Caco-2 (cell line): ENCODE data around the gene TMEM37. TPM values are rescaled to one million over a fixed set of nuclear protein-coding genes. Genes with fewer than 3 reads are reported as not detected.

Experiments used
- BruUV-seq: library from RNA; stranded (reverse); fragments of 400-500 nt; replicated peaks from 2 replicates; lab custom pipeline; 2021; lab: Mats Ljungman, UMichigan
- CTCF ChIA-PET: fragments of 300-600 bp; sonication (Branson Sonifier 250); formaldehyde crosslinking; loops from one replicate; lab custom pipeline; 2022; ENCODE audit warnings: antibody characterized with exemption; lab: Charles Lee
- POLR2A ChIA-PET: fragments of 300-600 bp; sonication (Branson Sonifier 250); formaldehyde crosslinking; loops from one replicate; lab custom pipeline; 2022; ENCODE audit warnings: antibody characterized with exemption; lab: Charles Lee
- DNase-seq, 2 experiments: peaks; one replicate each; pipeline versions ENCODE4 v3.0.0 to v3.0.0-alpha.2; 2020 to 2022
- H3K27me3 ChIP-seq: replicated peaks from 2 replicates; pipeline ENCODE4 v1.6.0; 2011; ENCODE audit warnings: low read length; ENCODE audit not compliant: control insufficient read depth, insufficient read depth
- H3K36me3 ChIP-seq: 2 replicates; pipeline ENCODE4 v1.5.1; 2011; ENCODE audit warnings: low read length; ENCODE audit not compliant: control insufficient read depth, insufficient read depth
- H3K4me1 ChIP-seq: fragments of 250-450 bp; sonication (Bioruptor Pico); 2 replicates; pipeline ENCODE4 v1.5.1; 2020; ENCODE audit warnings: mild to moderate bottlenecking
- H3K4me3 ChIP-seq: 2 replicates; pipeline ENCODE4 v1.5.1; 2011; ENCODE audit warnings: low read depth, mild to moderate bottlenecking, control low read depth, low read length
- H3K9me3 ChIP-seq: fragments of 250-450 bp; sonication (Bioruptor Pico); 2 replicates; pipeline ENCODE4 v1.5.1; 2020; ENCODE audit warnings: mild to moderate bottlenecking, moderate library complexity
- H3K27ac Mint-ChIP-seq: one replicate; pipeline ENCODE4 v1.8.0; 2022; ENCODE audit warnings: mixed read lengths; ENCODE audit not compliant: unreplicated experiment
- H3K27me3 Mint-ChIP-seq: one replicate; pipeline ENCODE4 v1.8.0; 2022; ENCODE audit warnings: mixed read lengths; ENCODE audit not compliant: insufficient read depth, unreplicated experiment
- H3K36me3 Mint-ChIP-seq: one replicate; pipeline ENCODE4 v1.8.0; 2022; ENCODE audit warnings: mild to moderate bottlenecking, mixed read lengths; ENCODE audit not compliant: insufficient read depth, unreplicated experiment
- H3K4me1 Mint-ChIP-seq: one replicate; pipeline ENCODE4 v1.8.0; 2022; ENCODE audit warnings: low read depth, mixed read lengths; ENCODE audit not compliant: unreplicated experiment
- H3K4me3 Mint-ChIP-seq: one replicate; pipeline ENCODE4 v1.8.0; 2022; ENCODE audit warnings: mild to moderate bottlenecking, moderate library complexity, mixed read lengths; ENCODE audit not compliant: unreplicated experiment
- H3K9me3 Mint-ChIP-seq: one replicate; pipeline ENCODE4 v1.8.0; 2022; ENCODE audit warnings: mixed read lengths; ENCODE audit not compliant: unreplicated experiment
- CTCF ChIP-seq, 2 experiments: fragments of 200-600 bp in 1 of 2; IDR thresholded peaks; 1 replicate in 1 of 2; 2 replicates in 1 of 2; pipeline versions ENCODE4 v1.5.1 to v1.8.0; 2011 to 2022; ENCODE audit warnings: antibody characterized with exemption in 1 of 2, control low read depth in 1 of 2, inconsistent platforms in 1 of 2, low read depth in 1 of 2, low read length in 1 of 2, mild to moderate bottlenecking in 1 of 2, moderate library complexity in 1 of 2; ENCODE audit not compliant: insufficient read depth in 1 of 2, severe bottlenecking in 1 of 2, unreplicated experiment in 1 of 2
- intact Hi-C: fragments of 100-400 bp; cut with micrococcal nuclease; formaldehyde crosslinking; loops from one replicate; pipeline ENCODE4 v1.10.0; 2022; ENCODE audit not compliant: unreplicated experiment
- total RNA-seq: library from RNA; stranded (reverse); gene quantifications from 2 replicates; pipeline ENCODE4 v1.2.3, GENCODE V29; 2022

TMEM37 gene
- total RNA-seq, 1 experiment from 2014 or later: 15.8 TPM

GRCh38 chr2:119426396-119426675 is 5.3 kb upstream of the TMEM37 start:
- ChIA-PET CTCF (no interaction called here), POLR2A (no interaction called here)
- no peaks in the 10 kb centered on the region for H3K27me3 Mint-ChIP-seq

DNA sequence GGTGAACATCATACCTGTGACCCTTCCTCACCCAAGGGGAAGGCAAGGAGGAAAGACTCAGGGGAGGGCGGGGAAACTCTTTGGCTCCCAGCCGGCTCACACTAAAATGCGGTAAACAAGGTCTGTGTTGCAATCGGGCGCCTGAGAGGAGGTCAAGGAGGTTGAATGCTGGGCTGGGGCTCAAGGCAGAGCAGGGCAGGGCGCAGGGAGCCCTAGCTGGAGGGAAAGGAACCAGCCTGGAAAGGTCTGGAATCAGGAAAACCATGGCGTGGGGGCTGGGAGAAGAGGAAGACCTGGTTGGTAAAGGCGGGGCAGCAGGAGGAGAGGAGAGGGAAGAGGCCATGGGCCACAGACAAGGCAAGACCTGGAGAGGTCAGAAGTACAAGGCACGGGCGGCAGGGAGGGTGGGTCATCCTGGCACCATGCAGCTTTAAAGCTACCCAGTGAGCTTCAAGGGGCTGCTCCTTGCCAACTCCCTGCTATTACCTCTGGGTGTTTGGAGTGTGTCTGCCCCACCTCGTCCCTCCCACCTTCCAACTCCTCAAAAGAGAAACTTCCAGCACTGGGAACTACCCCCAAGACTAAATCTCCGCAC is 4.8 kb upstream of the TMEM37 start:
- CTCF ChIA-PET: no interaction called here
- peak; percentile 49 to 73 for DNase-seq
- peaks cover 5% of the 10 kb centered on the region for H3K9me3 Mint-ChIP-seq
- H3K9me3 ChIP-seq: no peaks in the 10 kb centered on the region
- intact Hi-C loops: loop anchor here (5.0 kb wide), 1 partner anchor 60 kb away; no protein-coding TSS in a partner anchor
- TF ChIP-seq CTCF (IDR thresholded peaks at IDR 0.05; ENCODE audit: insufficient read depth in 1 of 2, low read depth in 1 of 2, low read length in 1 of 2, severe bottlenecking in 1 of 2, unreplicated experiment in 1 of 2): no peak
- peak overlapping the region; percentile 2 for H3K27ac Mint-ChIP-seq
- no peak overlapping the region for H3K4me3 ChIP-seq
- H3K4me1 Mint-ChIP-seq: peaks cover 41% of the 10 kb centered on the region
- no peaks in the 10 kb centered on the region for H3K27me3 Mint-ChIP-seq
- H3K27me3 ChIP-seq: no peaks in the 10 kb centered on the region
- H3K4me3 Mint-ChIP-seq: no peak overlapping the region
- BruUV-seq: no TSS peak
- peaks cover 56% of the 10 kb centered on the region for H3K4me1 ChIP-seq
- no peaks in the 10 kb centered on the region for H3K36me3 ChIP-seq
- POLR2A ChIA-PET: no interaction called here
- H3K36me3 Mint-ChIP-seq: no peaks in the 10 kb centered on the region

More at GRCh38 chr2:119426396-119426675, 5.3 kb upstream of the TMEM37 start:
- peaks cover 56% of the 10 kb centered on the region for H3K4me1 ChIP-seq
- no peak overlapping the region for H3K4me3 Mint-ChIP-seq
- H3K4me3 ChIP-seq: no peak overlapping the region
- peak overlapping the region; percentile 2 for H3K27ac Mint-ChIP-seq
- H3K36me3 ChIP-seq: no peaks in the 10 kb centered on the region
- 0 out of 2 replicates have a peak, but pooled peaks cover 1% of the 10 kb centered on the region for H3K9me3 ChIP-seq
- no peaks in the 10 kb centered on the region for H3K36me3 Mint-ChIP-seq
- no peaks in the 10 kb centered on the region for H3K27me3 ChIP-seq
- no peak for TF ChIP-seq CTCF (IDR thresholded peaks at IDR 0.05; ENCODE audit: insufficient read depth in 1 of 2, low read depth in 1 of 2, low read length in 1 of 2, severe bottlenecking in 1 of 2, unreplicated experiment in 1 of 2)
- H3K9me3 Mint-ChIP-seq: peaks cover 11% of the 10 kb centered on the region
- no TSS peak for BruUV-seq
- intact Hi-C loops: loop anchor here (5.0 kb wide), 1 partner anchor 61 kb away; no protein-coding TSS in a partner anchor
- peaks cover 41% of the 10 kb centered on the region for H3K4me1 Mint-ChIP-seq
- no peak for DNase-seq

DNA sequence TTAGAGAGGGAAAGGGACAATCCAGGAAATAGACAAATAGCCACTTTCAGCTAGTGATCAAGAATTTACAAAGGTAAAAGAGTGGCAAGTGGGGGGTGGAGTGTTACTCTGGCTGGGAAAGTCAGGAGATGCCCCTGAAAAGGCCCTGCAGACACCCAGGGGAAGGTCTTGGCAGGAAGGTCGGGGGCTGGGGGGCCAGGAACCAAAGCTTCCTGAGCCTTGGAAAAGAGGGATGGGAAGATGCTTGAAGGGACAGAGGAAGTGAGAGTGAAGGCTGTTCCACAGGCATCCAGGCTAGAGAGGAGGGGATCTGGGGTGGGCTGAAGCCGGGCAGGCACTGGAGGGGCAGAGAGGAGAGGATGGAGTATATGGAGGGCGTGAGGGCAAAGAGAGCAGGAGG is 3.9 kb upstream of the TMEM37 start:
- TF ChIP-seq CTCF (IDR thresholded peaks at IDR 0.05; ENCODE audit: insufficient read depth in 1 of 2, low read depth in 1 of 2, low read length in 1 of 2, severe bottlenecking in 1 of 2, unreplicated experiment in 1 of 2): no peak
- POLR2A ChIA-PET: no interaction called here
- Histone ChIP-seq H3K4me1 (peaks cover 63% of the 10 kb centered on the region), H3K9me3 (no peaks in the 10 kb centered on the region), H3K27me3 (no peaks in the 10 kb centered on the region), H3K4me3 (no peak overlapping the region), H3K36me3 (no peaks in the 10 kb centered on the region)
- no TSS peak for BruUV-seq
- H3K4me3 Mint-ChIP-seq: no peak overlapping the region
- intact Hi-C loops: loop anchor here (5.0 kb wide), 1 partner anchor 60 kb away; no protein-coding TSS in a partner anchor
- H3K4me1 Mint-ChIP-seq: peaks cover 41% of the 10 kb centered on the region
- CTCF ChIA-PET: no interaction called here
- no peaks in the 10 kb centered on the region for H3K9me3 Mint-ChIP-seq
- no peak for DNase-seq
- no peaks in the 10 kb centered on the region for H3K27me3 Mint-ChIP-seq
- peak overlapping the region; percentile 27 for H3K27ac Mint-ChIP-seq
- no peaks in the 10 kb centered on the region for H3K36me3 Mint-ChIP-seq
